T-helper 1 cell treated with Interleukin-12 subunit alpha and Interleukin-12 subunit beta and Interleukin-4 antibody, amounts not matched to agents 30 ng/mL and 1 ng/mL, for 36 hours (primary cell): ENCODE data around the gene PRR23E. TPM values are rescaled to one million over a fixed set of nuclear protein-coding genes. Genes with fewer than 3 reads are reported as not detected.

Experiments
- intact Hi-C: fragments of 100-400 bp; cut with micrococcal nuclease; formaldehyde crosslinking; loops from one replicate; pipeline ENCODE4 v1.15.1; 2024
- total RNA-seq: library from RNA; stranded (reverse); gene quantifications from 2 replicates; pipeline ENCODE4 v1.2.3, GENCODE V29; 2022

PRR23E gene
- total RNA-seq, 1 donor from 2014 or later: not detected

- intact Hi-C loops: no loop called here
Observed at GRCh38 chr3:127183931-127184869, 8.7 kb upstream of the PRR23E start.

GRCh38 chr3:127184870-127185216 lies 8.1 kb upstream of the PRR23E start:
- intact Hi-C loops: no loop called here

GRCh38 chr3:127185268-127185667 lies 7.7 kb upstream of the PRR23E start:
- intact Hi-C loops: no loop called here

GRCh38 chr3:127185962-127186674 lies 6.8 kb upstream of the PRR23E start:
- intact Hi-C loops: no loop called here

- intact Hi-C loops: no loop called here
Observed at GRCh38 chr3:127187316-127187715, 5.6 kb upstream of the PRR23E start.

GRCh38 chr3:127193341-127193740 lies 410 bp downstream of the PRR23E start:
- intact Hi-C loops: no loop called here

GRCh38 chr3:127193775-127194174 lies 844 bp downstream of the PRR23E start:
- intact Hi-C loops: no loop called here

GRCh38 chr3:127194601-127195187 lies 1.8 kb downstream of the PRR23E start:
- intact Hi-C loops: no loop called here

GRCh38 chr3:127195417-127195816 lies 2.5 kb downstream of the PRR23E start:
- intact Hi-C loops: no loop called here

GRCh38 chr3:127196002-127196401 lies 3.1 kb downstream of the PRR23E start:
- intact Hi-C loops: no loop called here

GRCh38 chr3:127196466-127197299 lies 3.8 kb downstream of the PRR23E start:
- intact Hi-C loops: no loop called here

GRCh38 chr3:127197300-127198189 lies 4.6 kb downstream of the PRR23E start:
- intact Hi-C loops: no loop called here

GRCh38 chr3:127200086-127200691 lies 7.3 kb downstream of the PRR23E start:
- intact Hi-C loops: no loop called here

- intact Hi-C loops: no loop called here
Observed at GRCh38 chr3:127203024-127203423, 10.1 kb downstream of the PRR23E start.

- intact Hi-C loops: no loop called here
Observed at GRCh38 chr3:127204841-127205582, 12.1 kb downstream of the PRR23E start.

GRCh38 chr3:127206154-127206553 lies 13.2 kb downstream of the PRR23E start:
- intact Hi-C loops: no loop called here

- intact Hi-C loops: no loop called here
Observed at GRCh38 chr3:127206611-127207516, 13.9 kb downstream of the PRR23E start.
